Fibroblast of the aortic adventitia (primary cell): Measurements from ENCODE around the gene PCDHGB5. TPM values are rescaled to one million over a fixed set of nuclear protein-coding genes. Genes with fewer than 3 reads are reported as not detected.

Source experiments
- DNase-seq: peaks from one replicate; pipeline ENCODE4 v3.0.0-alpha.2; 2010; ENCODE audit warnings: low read depth
- H3K4me3 ChIP-seq: 2 replicates; pipeline ENCODE4 v1.5.1; 2011; ENCODE audit warnings: low read depth, mild to moderate bottlenecking, control low read depth, low read length, moderate library complexity
- total RNA-seq: library from RNA; depleted of rRNA; stranded (reverse); fragments of >200 nt; gene quantifications from 2 replicates; pipeline ENCODE4 v1.2.3, GENCODE V29; 2012; ENCODE audit warnings: low replicate concordance
- TF ChIP-seq, protein P1 (sequence below): IDR thresholded peaks from 2 replicates; pipeline ENCODE4 v1.5.1; 2011; ENCODE audit warnings: mild to moderate bottlenecking, low read length, control low read depth, inconsistent platforms; ENCODE audit not compliant: insufficient read depth

The PCDHGB5 gene
- total RNA-seq, 1 donor, result 19.9 TPM

DNA sequence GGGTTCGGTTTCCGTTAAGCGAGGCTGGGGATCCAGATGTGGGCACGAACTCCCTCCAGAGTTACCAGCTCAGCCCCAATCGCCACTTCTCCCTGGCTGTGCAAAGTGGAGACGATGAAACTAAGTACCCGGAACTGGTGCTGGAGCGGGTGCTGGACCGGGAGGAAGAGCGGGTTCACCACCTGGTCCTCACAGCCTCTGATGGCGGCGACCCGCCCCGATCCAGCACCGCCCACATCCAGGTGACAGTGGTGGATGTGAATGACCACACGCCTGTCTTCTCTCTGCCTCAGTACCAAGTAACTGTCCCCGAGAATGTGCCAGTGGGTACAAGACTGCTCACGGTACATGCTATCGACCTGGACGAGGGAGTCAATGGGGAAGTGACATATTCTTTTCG is 14.4 kb upstream of the PCDHGB5 start:
- H3K4me3 ChIP-seq, result peak overlapping the region; percentile 73
- DNase-seq, result no peak
- TF ChIP-seq, protein P1, sequence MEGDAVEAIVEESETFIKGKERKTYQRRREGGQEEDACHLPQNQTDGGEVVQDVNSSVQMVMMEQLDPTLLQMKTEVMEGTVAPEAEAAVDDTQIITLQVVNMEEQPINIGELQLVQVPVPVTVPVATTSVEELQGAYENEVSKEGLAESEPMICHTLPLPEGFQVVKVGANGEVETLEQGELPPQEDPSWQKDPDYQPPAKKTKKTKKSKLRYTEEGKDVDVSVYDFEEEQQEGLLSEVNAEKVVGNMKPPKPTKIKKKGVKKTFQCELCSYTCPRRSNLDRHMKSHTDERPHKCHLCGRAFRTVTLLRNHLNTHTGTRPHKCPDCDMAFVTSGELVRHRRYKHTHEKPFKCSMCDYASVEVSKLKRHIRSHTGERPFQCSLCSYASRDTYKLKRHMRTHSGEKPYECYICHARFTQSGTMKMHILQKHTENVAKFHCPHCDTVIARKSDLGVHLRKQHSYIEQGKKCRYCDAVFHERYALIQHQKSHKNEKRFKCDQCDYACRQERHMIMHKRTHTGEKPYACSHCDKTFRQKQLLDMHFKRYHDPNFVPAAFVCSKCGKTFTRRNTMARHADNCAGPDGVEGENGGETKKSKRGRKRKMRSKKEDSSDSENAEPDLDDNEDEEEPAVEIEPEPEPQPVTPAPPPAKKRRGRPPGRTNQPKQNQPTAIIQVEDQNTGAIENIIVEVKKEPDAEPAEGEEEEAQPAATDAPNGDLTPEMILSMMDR, result no peak

DNA sequence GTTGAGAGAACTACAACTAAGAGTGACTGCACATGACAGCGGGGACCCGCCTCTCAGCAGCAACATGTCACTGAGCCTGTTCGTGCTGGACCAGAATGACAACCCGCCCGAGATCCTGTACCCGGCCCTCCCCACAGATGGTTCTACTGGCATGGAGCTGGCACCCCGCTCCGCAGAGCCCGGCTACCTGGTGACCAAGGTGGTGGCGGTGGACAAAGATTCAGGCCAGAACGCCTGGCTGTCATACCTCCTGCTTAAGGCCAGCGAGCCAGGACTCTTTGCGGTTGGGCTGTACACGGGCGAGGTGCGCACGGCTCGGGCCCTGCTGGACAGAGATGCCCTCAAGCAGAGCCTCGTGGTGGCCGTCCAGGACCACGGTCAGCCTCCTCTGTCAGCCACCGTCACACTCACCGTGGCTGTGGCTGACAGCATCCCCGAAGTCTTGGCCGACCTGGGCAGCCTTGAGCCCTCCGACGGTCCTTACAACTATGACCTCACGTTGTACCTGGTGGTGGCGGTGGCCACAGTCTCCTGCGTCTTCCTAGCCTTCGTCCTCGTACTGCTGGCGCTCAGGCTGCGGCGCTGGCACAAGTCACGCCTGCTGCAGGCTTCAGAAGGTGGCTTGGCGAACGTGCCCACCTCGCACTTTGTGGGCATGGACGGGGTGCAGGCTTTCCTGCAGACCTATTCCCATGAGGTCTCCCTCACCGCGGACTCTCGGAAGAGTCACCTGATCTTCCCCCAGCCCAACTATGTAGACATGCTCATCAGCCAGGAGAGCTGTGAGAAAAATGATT is 13.1 kb upstream of the PCDHGB5 start:
- no peak overlapping the region for H3K4me3 ChIP-seq
- DNase-seq, result no peak
- TF ChIP-seq, protein P1, result no peak

DNA sequence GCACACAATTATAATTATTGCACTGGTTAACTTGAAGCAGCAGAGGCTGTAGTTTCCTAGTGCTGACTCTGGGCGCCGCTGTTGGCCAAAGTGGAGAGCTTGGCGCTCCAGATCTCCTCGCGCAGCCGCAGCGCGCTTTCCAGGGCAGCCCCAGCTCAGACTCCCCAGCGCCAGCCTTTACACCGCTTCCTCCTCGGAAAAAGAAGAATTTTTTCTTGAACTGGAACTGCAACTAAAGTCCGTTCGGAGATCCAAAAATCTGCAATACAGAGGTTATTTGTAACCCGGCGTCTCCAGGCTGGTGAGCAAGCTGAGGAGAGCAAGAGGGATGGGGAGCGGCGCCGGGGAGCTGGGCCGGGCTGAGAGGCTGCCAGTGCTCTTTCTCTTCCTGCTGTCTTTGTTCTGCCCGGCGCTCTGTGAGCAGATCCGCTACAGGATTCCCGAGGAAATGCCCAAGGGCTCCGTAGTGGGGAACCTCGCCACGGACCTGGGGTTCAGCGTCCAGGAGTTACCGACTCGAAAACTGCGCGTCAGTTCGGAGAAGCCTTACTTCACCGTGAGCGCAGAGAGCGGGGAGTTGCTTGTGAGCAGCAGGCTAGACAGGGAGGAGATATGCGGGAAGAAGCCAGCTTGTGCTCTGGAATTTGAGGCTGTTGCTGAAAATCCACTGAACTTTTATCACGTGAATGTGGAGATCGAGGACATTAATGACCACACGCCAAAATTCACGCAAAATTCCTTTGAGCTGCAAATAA is 10.0 kb upstream of the PCDHGB5 start, which contains the start of gene PCDHGB4:
Gene PCDHGB4 (plus strand): TSS at position 142 of the 755 bp plus-strand sequence. CDS start 187 bp downstream, at position 329.
- peak; percentile 66 for DNase-seq
- TF ChIP-seq, protein P1, result peak; percentile 72
- H3K4me3 ChIP-seq, result peak within 1 kb of the TSS; percentile 60

DNA sequence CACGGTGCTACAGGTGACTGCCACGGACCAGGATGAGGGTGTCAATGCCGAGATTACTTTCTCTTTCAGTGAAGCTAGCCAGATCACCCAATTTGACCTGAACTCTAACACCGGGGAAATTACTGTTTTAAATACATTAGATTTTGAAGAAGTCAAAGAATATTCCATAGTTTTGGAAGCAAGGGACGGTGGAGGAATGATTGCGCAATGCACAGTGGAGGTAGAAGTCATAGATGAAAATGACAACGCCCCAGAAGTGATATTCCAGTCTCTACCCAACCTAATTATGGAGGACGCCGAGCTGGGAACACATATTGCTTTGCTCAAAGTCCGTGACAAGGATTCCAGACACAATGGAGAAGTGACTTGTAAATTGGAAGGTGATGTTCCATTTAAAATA is 9.1 kb upstream of the PCDHGB5 start:
- DNase-seq, result no peak
- H3K4me3 ChIP-seq, result no peak overlapping the region
- TF ChIP-seq, protein P1, result no peak

DNA sequence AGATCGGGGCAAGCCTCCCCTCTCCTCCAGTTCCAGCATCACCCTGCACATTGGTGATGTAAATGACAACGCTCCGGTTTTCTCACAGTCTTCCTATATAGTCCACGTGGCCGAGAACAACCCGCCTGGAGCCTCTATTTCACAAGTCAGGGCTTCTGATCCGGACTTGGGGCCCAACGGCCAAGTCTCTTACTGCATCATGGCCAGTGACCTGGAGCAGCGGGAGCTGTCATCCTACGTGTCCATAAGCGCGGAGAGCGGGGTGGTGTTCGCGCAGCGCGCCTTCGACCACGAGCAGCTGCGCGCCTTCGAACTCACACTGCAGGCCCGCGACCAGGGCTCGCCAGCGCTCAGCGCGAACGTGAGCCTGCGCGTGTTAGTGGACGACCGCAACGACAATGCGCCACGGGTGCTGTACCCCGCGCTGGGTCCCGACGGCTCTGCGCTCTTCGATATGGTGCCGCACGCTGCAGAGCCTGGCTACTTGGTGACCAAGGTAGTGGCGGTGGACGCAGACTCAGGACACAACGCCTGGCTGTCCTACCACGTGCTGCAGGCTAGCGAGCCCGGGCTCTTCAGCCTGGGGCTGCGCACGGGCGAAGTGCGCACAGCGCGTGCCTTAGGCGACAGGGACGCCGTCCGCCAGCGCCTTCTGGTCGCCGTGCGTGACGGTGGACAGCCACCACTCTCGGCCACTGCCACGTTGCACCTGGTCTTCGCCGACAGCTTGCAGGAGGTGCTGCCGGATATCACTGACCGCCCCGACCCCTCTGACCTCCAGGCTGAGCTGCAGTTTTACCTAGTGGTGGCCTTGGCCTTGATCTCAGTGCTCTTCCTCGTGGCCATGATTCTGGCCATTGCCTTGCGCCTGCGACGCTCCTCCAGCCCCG is 8.3 kb upstream of the PCDHGB5 start:
- no peak for DNase-seq
- TF ChIP-seq, protein P1, result no peak
- H3K4me3 ChIP-seq, result no peak overlapping the region
